HepG2 (cell line): Measurements from ENCODE around the gene PRKCZ. TPM values are rescaled to one million over a fixed set of nuclear protein-coding genes. Genes with fewer than 3 reads are reported as not detected.

Experiments used
- CREB3 ChIP-seq: sonication (generic); formaldehyde crosslinking; IDR thresholded peaks from 2 replicates; pipeline ENCODE4 v1.5.0; 2020; ENCODE audit warnings: missing genetic modification reagents
- ERF ChIP-seq: IDR thresholded peaks from 2 replicates; pipeline ENCODE4 v1.6.1; 2018; ENCODE audit warnings: missing biosample characterization, missing genetic modification reagents
- HHEX ChIP-seq: IDR thresholded peaks from 2 replicates; pipeline ENCODE4 v1.6.1; 2016; ENCODE audit warnings: control low read depth
- MATR3 ChIP-seq: sonication (generic); formaldehyde crosslinking; IDR thresholded peaks from 2 replicates; pipeline ENCODE4 v1.4.0; 2020; ENCODE audit warnings: missing genetic modification reagents
- MED1 ChIP-seq: sonication (generic); formaldehyde crosslinking; IDR thresholded peaks from 2 replicates; pipeline ENCODE4 v1.4.0; 2020; ENCODE audit warnings: missing genetic modification reagents
- MED8 ChIP-seq: sonication (generic); formaldehyde crosslinking; IDR thresholded peaks from 2 replicates; pipeline ENCODE4 v1.8.1; 2023; ENCODE audit warnings: mild to moderate bottlenecking, missing genetic modification reagents; ENCODE audit not compliant: insufficient replicate concordance
- MEF2D ChIP-seq: sonication (generic); formaldehyde crosslinking; IDR thresholded peaks from 2 replicates; pipeline ENCODE4 v1.5.1; 2020; ENCODE audit warnings: mild to moderate bottlenecking, missing genetic modification reagents
- PBX2 ChIP-seq: IDR thresholded peaks from 2 replicates; pipeline ENCODE4 v1.6.1; 2016; ENCODE audit warnings: control low read depth
- PRDM10 ChIP-seq: sonication (generic); formaldehyde crosslinking; IDR thresholded peaks from 2 replicates; pipeline ENCODE4 v1.4.0; 2020; ENCODE audit warnings: low read depth, missing genetic modification reagents
- SNAPC5 ChIP-seq: sonication (generic); formaldehyde crosslinking; IDR thresholded peaks from 2 replicates; pipeline ENCODE4 v1.8.1; 2023; ENCODE audit warnings: mild to moderate bottlenecking, missing genetic modification reagents, borderline replicate concordance
- STAG1 ChIP-seq: sonication (generic); formaldehyde crosslinking; IDR thresholded peaks from 2 replicates; pipeline ENCODE4 v1.4.0; 2020; ENCODE audit warnings: missing genetic modification reagents
- STAT5B ChIP-seq: sonication (generic); formaldehyde crosslinking; IDR thresholded peaks from 2 replicates; pipeline ENCODE4 v1.4.0; 2020; ENCODE audit warnings: missing genetic modification reagents
- TFE3 ChIP-seq: IDR thresholded peaks from 2 replicates; pipeline ENCODE4 v1.6.1; 2016
- ZBTB25 ChIP-seq: IDR thresholded peaks from 2 replicates; pipeline ENCODE4 v1.6.1; 2018; ENCODE audit warnings: missing genetic modification reagents
- ZFP62 ChIP-seq: sonication (generic); formaldehyde crosslinking; IDR thresholded peaks from 2 replicates; pipeline ENCODE4 v1.4.0; 2020; ENCODE audit warnings: missing genetic modification reagents
- ZNF432 ChIP-seq: sonication (generic); formaldehyde crosslinking; IDR thresholded peaks from 2 replicates; pipeline ENCODE4 v1.5.0; 2020; ENCODE audit warnings: missing genetic modification reagents, mild to moderate bottlenecking, borderline replicate concordance
- ZNF710 ChIP-seq: sonication (generic); formaldehyde crosslinking; IDR thresholded peaks from 2 replicates; pipeline ENCODE4 v1.5.0; 2020; ENCODE audit warnings: mild to moderate bottlenecking, missing genetic modification reagents, borderline replicate concordance
- ZNF773 ChIP-seq: sonication (generic); formaldehyde crosslinking; IDR thresholded peaks from 2 replicates; pipeline ENCODE4 v1.4.0; 2020; ENCODE audit warnings: missing genetic modification reagents, borderline replicate concordance
- ZNF792 ChIP-seq: IDR thresholded peaks from 2 replicates; pipeline ENCODE4 v1.6.1; 2016
- polyA plus RNA-seq, 8 experiments: library from polyadenylated mRNA; depleted of rRNA in 3 of 8; stranded (reverse) in 7 of 8; unstranded in 1 of 8; fragments of >200 nt; fragmentation: Illumina TruSeq in 4 of 8; extraction: Trizol in 4 of 8; gene quantifications; 2 replicates each; pipeline versions ENCODE4 v1.2.1 to v1.2.3, GENCODE V29; 2011 to 2016; ENCODE audit warnings: low read depth in 4 of 8, missing spikeins in 1 of 8, mixed read lengths in 1 of 8; ENCODE audit not compliant: insufficient read depth in 1 of 8
- total RNA-seq, 5 experiments: library from RNA; depleted of rRNA; stranded (reverse); fragments of >200 nt; fragmentation: Illumina TruSeq; extraction: Trizol; gene quantifications; 2 replicates each; pipeline ENCODE4 v1.2.3, GENCODE V29; 2016; ENCODE audit warnings: low read depth in 1 of 5

PRKCZ gene
- total and polyA plus RNA-seq, 2 of the 13 experiments (the other 11 are each of a cell fraction or from before 2014, with no cell fraction given) = 34.7 to 85.2 TPM

GRCh38 chr1:2046174-2046917, 3.9 kb upstream of the PRKCZ start (continued):
- TF ChIP-seq MEF2D = peak; percentile 21; the same call in 1 of the 2 replicates
- no peak for TF ChIP-seq MATR3
- TF ChIP-seq STAG1 (CRISPR knock-in tag) = peak; percentile 92
- no peak for TF ChIP-seq ZFP62 (CRISPR knock-in tag)
- TF ChIP-seq MED8 (CRISPR knock-in tag) = no peak
- no peak for TF ChIP-seq ZNF773 (CRISPR knock-in tag)
- TF ChIP-seq PRDM10 (CRISPR knock-in tag) = no peak
- TF ChIP-seq ZBTB25 (CRISPR knock-in tag) = peak; percentile 30; the same call in 1 of the 2 replicates
- peak; percentile 72; the same call in 1 of the 2 replicates for TF ChIP-seq ZNF792 (CRISPR knock-in tag)
- TF ChIP-seq ERF (CRISPR knock-in tag) = peak; percentile 70; the same call in 1 of the 2 replicates
- no peak for TF ChIP-seq ZNF432 (CRISPR knock-in tag)
- TF ChIP-seq HHEX (CRISPR knock-in tag) = no peak
- 0 out of 2 replicates have a peak, but pooled peaks have one; percentile 34 for TF ChIP-seq TFE3 (CRISPR knock-in tag)
- TF ChIP-seq STAT5B (CRISPR knock-in tag) = no peak
- TF ChIP-seq SNAPC5 (CRISPR knock-in tag) = no peak
- TF ChIP-seq MED1 (CRISPR knock-in tag) = peak; percentile 57; the same call in 1 of the 2 replicates
- no peak for TF ChIP-seq PBX2
- TF ChIP-seq ZNF710 (CRISPR knock-in tag) = no peak
- TF ChIP-seq CREB3 (CRISPR knock-in tag) = no peak
